Breast epithelium (tissue), 3 donors: Measurements from ENCODE around the gene IFNL3.

Experiments used
- POLR2A ChIP-seq: fragments of 450-650 bp; IDR thresholded peaks from one replicate; pipeline ENCODE4 v1.6.1; 2016; ENCODE audit warnings: antibody characterized with exemption, mild to moderate bottlenecking, moderate library complexity
- POLR2AphosphoS5 ChIP-seq, 3 donors: sonication (generic); formaldehyde crosslinking; IDR thresholded peaks; one replicate each; pipeline ENCODE4 v1.6.1; 2017; ENCODE audit warnings: antibody characterized with exemption in 3 of 3
- TF ChIP-seq, protein P1 (sequence below), 3 donors: fragments of 450-650 bp; IDR thresholded peaks; one replicate each; pipeline ENCODE4 v1.5.1; 2016 to 2017; ENCODE audit warnings: antibody characterized with exemption in 3 of 3, mild to moderate bottlenecking in 3 of 3, moderate library complexity in 3 of 3

DNA sequence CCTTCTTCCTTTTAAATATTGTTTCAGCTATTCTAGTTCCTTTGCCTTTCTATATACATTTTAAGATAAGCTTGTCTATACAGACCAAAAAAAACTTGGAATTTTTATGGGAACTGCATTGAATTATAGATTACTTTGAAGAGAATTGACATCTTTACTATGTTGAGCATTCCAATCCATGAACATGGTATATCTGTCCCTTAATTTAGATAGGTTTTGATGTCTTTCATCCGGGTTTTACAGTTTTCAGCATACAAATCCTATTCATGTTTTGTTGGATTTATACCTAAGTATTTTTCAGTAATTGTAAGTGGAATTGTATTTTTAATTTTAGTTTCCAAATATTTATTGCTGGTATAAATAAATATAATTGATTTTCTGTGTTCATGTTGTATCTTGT is 39.2 kb upstream of the IFNL3 start:
- TF ChIP-seq, protein P1, sequence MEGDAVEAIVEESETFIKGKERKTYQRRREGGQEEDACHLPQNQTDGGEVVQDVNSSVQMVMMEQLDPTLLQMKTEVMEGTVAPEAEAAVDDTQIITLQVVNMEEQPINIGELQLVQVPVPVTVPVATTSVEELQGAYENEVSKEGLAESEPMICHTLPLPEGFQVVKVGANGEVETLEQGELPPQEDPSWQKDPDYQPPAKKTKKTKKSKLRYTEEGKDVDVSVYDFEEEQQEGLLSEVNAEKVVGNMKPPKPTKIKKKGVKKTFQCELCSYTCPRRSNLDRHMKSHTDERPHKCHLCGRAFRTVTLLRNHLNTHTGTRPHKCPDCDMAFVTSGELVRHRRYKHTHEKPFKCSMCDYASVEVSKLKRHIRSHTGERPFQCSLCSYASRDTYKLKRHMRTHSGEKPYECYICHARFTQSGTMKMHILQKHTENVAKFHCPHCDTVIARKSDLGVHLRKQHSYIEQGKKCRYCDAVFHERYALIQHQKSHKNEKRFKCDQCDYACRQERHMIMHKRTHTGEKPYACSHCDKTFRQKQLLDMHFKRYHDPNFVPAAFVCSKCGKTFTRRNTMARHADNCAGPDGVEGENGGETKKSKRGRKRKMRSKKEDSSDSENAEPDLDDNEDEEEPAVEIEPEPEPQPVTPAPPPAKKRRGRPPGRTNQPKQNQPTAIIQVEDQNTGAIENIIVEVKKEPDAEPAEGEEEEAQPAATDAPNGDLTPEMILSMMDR (IDR thresholded peaks at IDR 0.05) = no peak
- TF ChIP-seq POLR2A (no peak), POLR2AphosphoS5 (IDR thresholded peaks at IDR 0.05) (no peak)
